ENCODE data around the gene PTPRU. TPM values are rescaled to one million over a fixed set of nuclear protein-coding genes. Genes with fewer than 3 reads are reported as not detected.

Gene PTPRU
- total RNA-seq, 1 experiment from 2014 or later = 45.5 TPM

DNA sequence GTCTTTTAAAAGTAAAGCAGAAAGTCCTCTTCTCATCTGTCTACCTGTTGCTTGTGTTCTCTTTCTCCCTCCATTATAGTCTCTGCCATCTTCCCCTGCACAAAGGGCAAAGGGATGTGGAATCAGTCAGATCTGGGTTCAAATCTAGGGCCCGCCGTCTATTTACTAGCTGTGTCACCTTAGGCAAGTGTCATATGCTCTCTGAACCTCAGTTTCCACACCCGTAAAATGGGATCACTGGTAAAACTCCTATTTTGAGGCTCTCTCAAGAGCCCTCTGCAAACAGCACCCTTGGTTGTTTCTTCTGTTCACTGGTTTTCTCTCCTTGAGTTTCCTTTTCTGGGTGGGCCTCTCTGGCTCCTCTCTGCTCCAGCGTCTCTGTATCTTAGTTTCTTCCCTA, 2.6 kb upstream of the PTPRU start:
- Histone ChIP-seq H3K9me3 (ENCODE audit: control insufficient read depth, low read depth, low read length) (no peaks in the 10 kb centered on the region), H2AK5ac (ENCODE audit: insufficient read length, low read length) (no peak overlapping the region), H3K79me2 (ENCODE audit: insufficient read depth, low read length) (no peaks in the 10 kb centered on the region), H3K27me3 (ENCODE audit: insufficient read depth, low read length) (peaks cover 12% of the 10 kb centered on the region; the same call in 1 of the 2 replicates), H4K8ac (replicated peaks; ENCODE audit: insufficient read length, low read depth, low read length) (no peak overlapping the region), H3K14ac (ENCODE audit: insufficient read depth, low read length) (no peak overlapping the region), H2AFZ (ENCODE audit: low read length) (no peak overlapping the region), H2BK5ac (ENCODE audit: insufficient read length, low read length) (no peak overlapping the region), H2BK12ac (ENCODE audit: insufficient read length, low read depth, low read length) (no peak overlapping the region), H3K79me1 (ENCODE audit: insufficient read depth, low read depth, low read length, poor library complexity, severe bottlenecking) (no peaks in the 10 kb centered on the region), H2BK15ac (ENCODE audit: low read depth, low read length) (no peak overlapping the region), H3K9ac (ENCODE audit: extremely low read depth, insufficient read length, low read length) (no peak overlapping the region), H4K5ac (ENCODE audit: insufficient read length, low read depth, low read length) (no peak overlapping the region), H3T11ph (ENCODE audit: low read length) (no peak overlapping the region), H3K56ac (ENCODE audit: insufficient read length, low read depth, low read length) (no peak overlapping the region), H3K4me1 (ENCODE audit: insufficient read depth, low read length) (0 out of 2 replicates have a peak, but pooled peaks cover 5% of the 10 kb centered on the region), H2BK20ac (ENCODE audit: low read depth, low read length, poor library complexity, severe bottlenecking) (no peak overlapping the region), H3K27ac (ENCODE audit: insufficient read length, low read depth, low read length) (no peak overlapping the region), H3K23me2 (ENCODE audit: insufficient read length, low read depth, low read length, poor library complexity, severe bottlenecking) (peaks cover 14% of the 10 kb centered on the region), H4K20me1 (ENCODE audit: control insufficient read depth, insufficient read depth, insufficient read length) (no peaks in the 10 kb centered on the region), H3K18ac (ENCODE audit: insufficient read length, low read depth, low read length) (no peak overlapping the region), H2BK120ac (ENCODE audit: low read depth, low read length, poor library complexity, severe bottlenecking) (no peak overlapping the region), H4K91ac (ENCODE audit: insufficient read length, low read depth, low read length) (no peak overlapping the region), H3K4ac (ENCODE audit: low read depth, low read length) (no peak overlapping the region), H3K23ac (ENCODE audit: insufficient read length, low read depth, low read length) (no peak overlapping the region), H3K4me2 (ENCODE audit: insufficient read depth, insufficient read length, low read length) (no peak overlapping the region)
- Mint-ChIP-seq H3K27ac (peak overlapping the region in 1 of 3 experiments; percentile 61; a peak in 1 of 7 replicates), H3K9me3 (peaks cover 3 to 6% of the 10 kb centered on the region in 2 experiments; a peak in 4 of 5 replicates), H3K4me3 (no peak overlapping the region), H3K36me3 (ENCODE audit: insufficient read depth in 1 of 3, low read depth in 3 of 3) (peaks cover 0 to 5% (median 0%) of the 10 kb centered on the region in 3 experiments; a peak in 2 of 7 replicates), H3K27me3 (ENCODE audit: low read depth) (peaks cover 44% of the 10 kb centered on the region), H3K4me1 (peaks cover 16 to 33% of the 10 kb centered on the region in 2 experiments)
- DNase-seq = no peak
- WGBS (ENCODE audit: extremely low coverage, insufficient read length, low lambda C conversion rate) = no CpG with 5 or more reads among the region's 4 CpGs
- no peak for TF ChIP-seq CTCF (conservative IDR thresholded peaks at IDR 0.05)

Data from H9 (cell line).